H9 (cell line): ENCODE data around the gene TAF5L. TPM values are rescaled to one million over a fixed set of nuclear protein-coding genes. Genes with fewer than 3 reads are reported as not detected.
A peak's percentile ranks its signal among the peaks of the same experiment; 100 is the strongest.

Experiments
- DNase-seq: peaks from one replicate; pipeline ENCODE4 v3.0.0-alpha.2; 2017
- H2AFZ ChIP-seq: one replicate; pipeline ENCODE4 v1.6.1; 2013; ENCODE audit warnings: mild to moderate bottlenecking, low read length, control low read depth, moderate library complexity
- H2AK5ac ChIP-seq: 2 replicates; pipeline ENCODE4 v1.6.1; 2013; ENCODE audit warnings: low read length, control low read depth, mixed read lengths; ENCODE audit not compliant: insufficient read length
- H2BK120ac ChIP-seq: one replicate; pipeline ENCODE4 v1.6.1; 2013; ENCODE audit warnings: low read depth, mild to moderate bottlenecking, low read length, control low read depth, inconsistent platforms; ENCODE audit not compliant: poor library complexity, severe bottlenecking
- H2BK12ac ChIP-seq: 2 replicates; pipeline ENCODE4 v1.6.1; 2013; ENCODE audit warnings: low read length, control low read depth, mixed read lengths, low read depth; ENCODE audit not compliant: insufficient read length
- H2BK15ac ChIP-seq: 2 replicates; pipeline ENCODE4 v1.6.1; 2013; ENCODE audit warnings: low read depth, low read length, control low read depth
- H2BK20ac ChIP-seq: one replicate; pipeline ENCODE4 v1.6.1; 2013; ENCODE audit warnings: low read depth, mild to moderate bottlenecking, low read length, control low read depth, inconsistent platforms; ENCODE audit not compliant: poor library complexity, severe bottlenecking
- H2BK5ac ChIP-seq: 2 replicates; pipeline ENCODE4 v1.6.1; 2013; ENCODE audit warnings: low read length, control low read depth, mixed read lengths; ENCODE audit not compliant: insufficient read length
- H3K14ac ChIP-seq: 2 replicates; pipeline ENCODE4 v1.6.1; 2013; ENCODE audit warnings: low read length, control low read depth; ENCODE audit not compliant: insufficient read depth
- H3K18ac ChIP-seq: 2 replicates; pipeline ENCODE4 v1.6.1; 2013; ENCODE audit warnings: low read depth, mild to moderate bottlenecking, mixed read lengths, low read length, control low read depth; ENCODE audit not compliant: insufficient read length
- H3K23ac ChIP-seq: 2 replicates; pipeline ENCODE4 v1.6.1; 2013; ENCODE audit warnings: low read length, control low read depth, mixed read lengths, low read depth; ENCODE audit not compliant: insufficient read length
- H3K23me2 ChIP-seq: 2 replicates; pipeline ENCODE4 v1.6.1; 2013; ENCODE audit warnings: low read depth, mild to moderate bottlenecking, mixed read lengths, low read length, control low read depth; ENCODE audit not compliant: insufficient read length, poor library complexity, severe bottlenecking
- H3K27ac ChIP-seq: 2 replicates; pipeline ENCODE4 v1.5.1; 2013; ENCODE audit warnings: low read length, control low read depth, mixed read lengths, low read depth; ENCODE audit not compliant: insufficient read length
- H3K27me3 ChIP-seq: 2 replicates; pipeline ENCODE4 v1.6.1; 2013; ENCODE audit warnings: low read length, control low read depth, inconsistent platforms; ENCODE audit not compliant: insufficient read depth
- H3K4ac ChIP-seq: 2 replicates; pipeline ENCODE4 v1.6.1; 2013; ENCODE audit warnings: low read depth, mild to moderate bottlenecking, control low read depth, inconsistent platforms, low read length, moderate library complexity
- H3K4me1 ChIP-seq: 2 replicates; pipeline ENCODE4 v1.6.1; 2013; ENCODE audit warnings: low read length, control low read depth, inconsistent platforms; ENCODE audit not compliant: insufficient read depth
- H3K4me2 ChIP-seq: 2 replicates; pipeline ENCODE4 v1.6.1; 2013; ENCODE audit warnings: low read length, control low read depth, mixed read lengths; ENCODE audit not compliant: insufficient read length, insufficient read depth
- H3K56ac ChIP-seq: 2 replicates; pipeline ENCODE4 v1.6.1; 2013; ENCODE audit warnings: low read depth, mild to moderate bottlenecking, mixed read lengths, low read length, control low read depth; ENCODE audit not compliant: insufficient read length
- H3K79me1 ChIP-seq: 2 replicates; pipeline ENCODE4 v1.6.1; 2013; ENCODE audit warnings: low read depth, mild to moderate bottlenecking, moderate library complexity, low read length, control low read depth, inconsistent platforms; ENCODE audit not compliant: insufficient read depth, poor library complexity, severe bottlenecking
- H3K79me2 ChIP-seq: 2 replicates; pipeline ENCODE4 v1.6.1; 2013; ENCODE audit warnings: low read length, control low read depth, inconsistent platforms; ENCODE audit not compliant: insufficient read depth
- H3K9ac ChIP-seq: 2 replicates; pipeline ENCODE4 v1.6.1; 2013; ENCODE audit warnings: low read length, control low read depth, mixed read lengths; ENCODE audit not compliant: insufficient read length; ENCODE audit errors: extremely low read depth
- H3K9me3 ChIP-seq: one replicate; pipeline ENCODE4 v1.6.1; 2013; ENCODE audit warnings: low read depth, low read length, inconsistent platforms; ENCODE audit not compliant: control insufficient read depth
- H3T11ph ChIP-seq: one replicate; pipeline ENCODE4 v1.6.1; 2013; ENCODE audit warnings: mild to moderate bottlenecking, low read length, control low read depth, inconsistent platforms
- H4K20me1 ChIP-seq: one replicate; pipeline ENCODE4 v1.6.1; 2013; ENCODE audit not compliant: control insufficient read depth, insufficient read length, insufficient read depth
- H4K5ac ChIP-seq: 2 replicates; pipeline ENCODE4 v1.6.1; 2013; ENCODE audit warnings: low read depth, mild to moderate bottlenecking, mixed read lengths, low read length, control low read depth; ENCODE audit not compliant: insufficient read length
- H4K8ac ChIP-seq: replicated peaks from 2 replicates; pipeline ENCODE4 v1.6.1; 2013; ENCODE audit warnings: low read length, control low read depth, mixed read lengths, low read depth; ENCODE audit not compliant: insufficient read length
- H4K91ac ChIP-seq: 2 replicates; pipeline ENCODE4 v1.6.1; 2013; ENCODE audit warnings: low read depth, mild to moderate bottlenecking, moderate library complexity, mixed read lengths, low read length, control low read depth; ENCODE audit not compliant: insufficient read length
- H3K27ac Mint-ChIP-seq, 3 experiments: 2 replicates in 2 of 3; 3 replicates in 1 of 3; pipeline ENCODE4 v1.8.0; 2020 to 2021; ENCODE audit warnings: mixed read lengths in 3 of 3, mild to moderate bottlenecking in 1 of 3, moderate library complexity in 1 of 3
- H3K27me3 Mint-ChIP-seq: 2 replicates; pipeline ENCODE4 v1.8.0; 2021; ENCODE audit warnings: low read depth, mild to moderate bottlenecking, moderate library complexity, mixed read lengths
- H3K36me3 Mint-ChIP-seq, 3 experiments: 2 replicates in 2 of 3; 3 replicates in 1 of 3; pipeline ENCODE4 v1.8.0; 2020 to 2021; ENCODE audit warnings: low read depth in 3 of 3, mixed read lengths in 3 of 3; ENCODE audit not compliant: insufficient read depth in 1 of 3
- H3K4me1 Mint-ChIP-seq, 2 experiments: 2 replicates each; pipeline ENCODE4 v1.8.0; 2020; ENCODE audit warnings: mixed read lengths in 2 of 2
- H3K4me3 Mint-ChIP-seq, 2 experiments: 2 replicates in 1 of 2; 3 replicates in 1 of 2; pipeline ENCODE4 v1.8.0; 2020 to 2021; ENCODE audit warnings: mild to moderate bottlenecking in 2 of 2, mixed read lengths in 2 of 2, moderate library complexity in 1 of 2
- H3K9me3 Mint-ChIP-seq, 2 experiments: 2 replicates in 1 of 2; 3 replicates in 1 of 2; pipeline ENCODE4 v1.8.0; 2020; ENCODE audit warnings: mild to moderate bottlenecking in 2 of 2, mixed read lengths in 2 of 2, moderate library complexity in 1 of 2
- CTCF ChIP-seq: fragments of 200-600 bp; sonication (generic); conservative IDR thresholded peaks from 3 replicates; pipeline ENCODE4 v1.8.0; 2021; ENCODE audit warnings: antibody characterized with exemption, mild to moderate bottlenecking
- WGBS: extraction: QIAGEN DNeasy Blood & Tissue Kit; methylation state at CpG from one replicate; pipeline ENCODE4 v1.1.7; 2013; ENCODE audit warnings: missing lambda C conversion rate, low lambda C conversion rate, mixed read lengths; ENCODE audit not compliant: insufficient read length; ENCODE audit errors: extremely low coverage; 5-methylcytosine and 5-hydroxymethylcytosine counted together
- total RNA-seq: library from RNA; stranded (reverse); gene quantifications from 2 replicates; pipeline ENCODE4 v1.2.1, GENCODE V29; 2021

Gene TAF5L
- total RNA-seq, 1 experiment from 2014 or later = 30.3 TPM

DNA sequence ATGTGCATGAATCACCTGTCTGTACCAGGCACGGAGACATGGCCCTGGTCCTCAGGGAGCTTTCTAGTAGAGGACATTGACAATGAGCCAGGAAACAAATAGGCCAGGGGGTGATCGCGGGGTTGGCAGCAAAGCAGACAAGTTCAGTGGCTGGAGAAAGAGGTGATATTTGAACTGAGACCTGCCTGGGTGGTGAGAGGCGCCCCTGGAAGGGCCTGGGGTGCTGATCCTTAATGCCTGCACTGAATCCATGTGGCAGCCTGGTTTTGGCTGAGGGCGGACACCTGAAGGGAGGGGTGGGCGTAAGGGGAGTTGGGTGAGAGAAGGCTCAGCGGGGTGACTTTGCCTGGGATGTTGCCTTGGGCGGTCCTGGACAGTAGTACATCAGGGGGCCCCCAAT is 36.0 kb upstream of the TAF5L start:
- TF ChIP-seq CTCF = no peak
- Histone ChIP-seq H3K56ac (no peak overlapping the region), H2BK15ac (no peak overlapping the region), H3K79me1 (no peaks in the 10 kb centered on the region), H3K9me3 (no peaks in the 10 kb centered on the region), H2BK5ac (no peak overlapping the region), H4K20me1 (no peaks in the 10 kb centered on the region), H2BK12ac (no peak overlapping the region), H2BK120ac (no peak overlapping the region), H3K4me1 (no peaks in the 10 kb centered on the region), H3K27me3 (no peaks in the 10 kb centered on the region), H4K8ac (no peak overlapping the region), H3K23me2 (no peaks in the 10 kb centered on the region), H2BK20ac (no peak overlapping the region), H3K14ac (no peak overlapping the region), H3K4me2 (no peak overlapping the region), H3K4ac (no peak overlapping the region), H3K27ac (no peak overlapping the region), H3T11ph (no peak overlapping the region), H3K23ac (no peak overlapping the region), H4K5ac (no peak overlapping the region), H2AFZ (no peak overlapping the region), H2AK5ac (no peak overlapping the region), H4K91ac (no peak overlapping the region), H3K79me2 (no peaks in the 10 kb centered on the region), H3K18ac (no peak overlapping the region), H3K9ac (no peak overlapping the region)
- WGBS = no CpG with 5 or more reads among the region's 8 CpGs
- no peak overlapping the region for H3K4me3 Mint-ChIP-seq
- DNase-seq = no peak
- H3K4me1 Mint-ChIP-seq = peaks cover 6 to 13% of the 10 kb centered on the region in 2 experiments; a peak in 3 of 4 replicates
- H3K9me3 Mint-ChIP-seq = no peaks in the 10 kb centered on the region
- H3K27ac Mint-ChIP-seq = peak overlapping the region in 1 of 3 experiments; percentile 72; a peak in 1 of 7 replicates
- H3K27me3 Mint-ChIP-seq = no peaks in the 10 kb centered on the region
- peaks cover 16 to 28% (median 27%) of the 10 kb centered on the region in 3 experiments; a peak in 6 of 7 replicates for H3K36me3 Mint-ChIP-seq
